Hepatocyte (in vitro differentiated cells): ENCODE data around the gene PKNOX2. TPM values are rescaled to one million over a fixed set of nuclear protein-coding genes. Genes with fewer than 3 reads are reported as not detected.

Experiments used
- DNase-seq: peaks from one replicate; pipeline ENCODE4 v3.0.0-alpha.2; 2016; ENCODE audit warnings: low spot score
- H2AFZ ChIP-seq: fragments of 200-600 bp; sonication (generic); 2 replicates; pipeline ENCODE4 v1.6.0; 2016; ENCODE audit warnings: antibody characterized with exemption, mild to moderate bottlenecking
- H3K27ac ChIP-seq: fragments of 200-600 bp; sonication (generic); 2 replicates; pipeline ENCODE4 v1.5.1; 2016; ENCODE audit warnings: mild to moderate bottlenecking
- H3K27me3 ChIP-seq: fragments of 200-600 bp; sonication (generic); 2 replicates; pipeline ENCODE4 v1.6.1; 2016
- H3K36me3 ChIP-seq: fragments of 200-600 bp; sonication (generic); replicated peaks from 2 replicates; pipeline ENCODE4 v1.5.1; 2016; ENCODE audit warnings: low read depth; ENCODE audit not compliant: insufficient read depth
- H3K4me1 ChIP-seq: fragments of 200-600 bp; sonication (generic); 2 replicates; pipeline ENCODE4 v1.5.1; 2016; ENCODE audit warnings: mild to moderate bottlenecking, moderate library complexity; ENCODE audit not compliant: insufficient read depth
- H3K4me2 ChIP-seq: fragments of 200-600 bp; sonication (generic); 2 replicates; pipeline ENCODE4 v1.6.0; 2016
- H3K4me3 ChIP-seq: fragments of 200-600 bp; sonication (generic); 2 replicates; pipeline ENCODE4 v1.5.1; 2016; ENCODE audit warnings: mild to moderate bottlenecking
- H3K79me2 ChIP-seq: fragments of 200-600 bp; sonication (generic); 2 replicates; pipeline ENCODE4 v1.6.0; 2017; ENCODE audit warnings: mild to moderate bottlenecking
- H3K9me2 ChIP-seq: fragments of 200-600 bp; sonication (generic); replicated peaks from 2 replicates; pipeline ENCODE4 v1.6.0; 2017; ENCODE audit warnings: mild to moderate bottlenecking; ENCODE audit not compliant: insufficient read depth
- H3K9me3 ChIP-seq: fragments of 200-600 bp; sonication (generic); 2 replicates; pipeline ENCODE4 v1.5.1; 2016; ENCODE audit warnings: low read depth, mild to moderate bottlenecking
- H4K20me1 ChIP-seq: fragments of 200-600 bp; sonication (generic); 2 replicates; pipeline ENCODE4 v1.6.0; 2016; ENCODE audit warnings: mild to moderate bottlenecking; ENCODE audit not compliant: insufficient read depth, poor library complexity, severe bottlenecking
- CTCF ChIP-seq: fragments of 200-600 bp; sonication (generic); IDR thresholded peaks from 2 replicates; pipeline ENCODE4 v1.5.1; 2016; ENCODE audit warnings: antibody characterized with exemption, mild to moderate bottlenecking; ENCODE audit not compliant: poor library complexity
- EZH2 ChIP-seq: fragments of 200-600 bp; sonication (generic); IDR thresholded peaks from 2 replicates; pipeline ENCODE4 v1.6.1; 2016; ENCODE audit warnings: antibody characterized with exemption, mild to moderate bottlenecking, borderline replicate concordance
- EZH2phosphoT487 ChIP-seq: fragments of 200-600 bp; sonication (generic); IDR thresholded peaks from one replicate; pipeline ENCODE4 v1.6.1; 2018; ENCODE audit warnings: antibody characterized with exemption, mild to moderate bottlenecking, low read depth, moderate library complexity; ENCODE audit not compliant: unreplicated experiment, severe bottlenecking
- WGBS: methylation state at CpG from one replicate; pipeline ENCODE4 v1.1.6; 2016; ENCODE audit warnings: low lambda C conversion rate; ENCODE audit errors: missing lambda C conversion rate; 5-methylcytosine and 5-hydroxymethylcytosine counted together
- polyA plus RNA-seq: library from polyadenylated mRNA; unstranded; fragments of >200 nt; fragmentation: Nextera tagmentation; extraction: Ambion mirVana; gene quantifications from 2 replicates; pipeline ENCODE4 v1.2.1, GENCODE V29; 2016
- total RNA-seq: library from RNA; depleted of rRNA; stranded (reverse); fragments of >200 nt; gene quantifications from 2 replicates; pipeline ENCODE4 v1.2.3, GENCODE V29; 2014

The PKNOX2 gene
- total and polyA plus RNA-seq, 2 experiments from 2014 or later = 3.0 to 3.1 TPM

- Histone ChIP-seq H3K4me2 (no peak overlapping the region), H3K9me3 (no peaks in the 10 kb centered on the region), H3K27me3 (peaks cover 38% of the 10 kb centered on the region), H4K20me1 (no peaks in the 10 kb centered on the region), H3K9me2 (no peaks in the 10 kb centered on the region), H3K4me1 (peaks cover 17% of the 10 kb centered on the region), H3K27ac (no peak overlapping the region), H3K36me3 (no peaks in the 10 kb centered on the region), H2AFZ (no peak overlapping the region), H3K79me2 (peaks cover 14% of the 10 kb centered on the region), H3K4me3 (no peak overlapping the region)
- WGBS = 39% methylated on average over 4 of the region's 4 CpGs
- DNase-seq = no peak
- TF ChIP-seq CTCF (no peak), EZH2 (no peak), EZH2phosphoT487 (no peak)
Observed at GRCh38 chr11:125162743-125163142, 1.8 kb upstream of the PKNOX2 start.

- Histone ChIP-seq H4K20me1 (no peaks in the 10 kb centered on the region), H3K36me3 (no peaks in the 10 kb centered on the region), H2AFZ (peak overlapping the region; percentile 35), H3K79me2 (peaks cover 14% of the 10 kb centered on the region), H3K9me3 (no peaks in the 10 kb centered on the region), H3K9me2 (no peaks in the 10 kb centered on the region), H3K4me2 (peak overlapping the region; percentile 97), H3K4me3 (no peak overlapping the region), H3K27me3 (peaks cover 42% of the 10 kb centered on the region), H3K27ac (peak overlapping the region; percentile 47), H3K4me1 (peaks cover 25% of the 10 kb centered on the region)
- no peak for DNase-seq
- WGBS = 80% methylated on average over 6 of the region's 6 CpGs
- no peak for TF ChIP-seq EZH2phosphoT487
- TF ChIP-seq CTCF = no peak
- no peak for TF ChIP-seq EZH2
Observed at GRCh38 chr11:125163431-125164063, 1.0 kb upstream of the PKNOX2 start.

- Histone ChIP-seq H3K27ac (peak overlapping the region; percentile 47), H3K4me2 (peak overlapping the region; percentile 97), H3K9me2 (no peaks in the 10 kb centered on the region), H3K4me3 (no peak overlapping the region), H3K4me1 (peaks cover 30% of the 10 kb centered on the region), H3K79me2 (peaks cover 14% of the 10 kb centered on the region), H3K36me3 (no peaks in the 10 kb centered on the region), H3K27me3 (peaks cover 42% of the 10 kb centered on the region), H4K20me1 (no peaks in the 10 kb centered on the region), H2AFZ (peak overlapping the region; percentile 35), H3K9me3 (no peaks in the 10 kb centered on the region)
- TF ChIP-seq CTCF (no peak), EZH2 (no peak), EZH2phosphoT487 (no peak)
- WGBS = 13% methylated on average over 8 of the region's 8 CpGs
- DNase-seq = no peak
Observed at GRCh38 chr11:125164091-125164421, 495 bp upstream of the PKNOX2 start.
